ENCODE data around the gene RAPGEF4.
A peak's percentile ranks its signal among the peaks of the same experiment; 100 is the strongest.

RAPGEF4 gene

GRCh38 chr2:172944022-172944793 is 208.6 kb downstream of the RAPGEF4 start:
- DNase-seq (ENCODE audit: low read depth), result peak; percentile 11
- no peak overlapping the region for H3K4me3 ChIP-seq (ENCODE audit: low read length)
- no peak for TF ChIP-seq CTCF (conservative IDR thresholded peaks at IDR 0.05; ENCODE audit: low read length)

- no peak for DNase-seq (ENCODE audit: low read depth)
- no peak overlapping the region for H3K4me3 ChIP-seq (ENCODE audit: low read length)
- no peak for TF ChIP-seq CTCF (conservative IDR thresholded peaks at IDR 0.05; ENCODE audit: low read length)
Observed at GRCh38 chr2:172944794-172945509, 209.3 kb downstream of the RAPGEF4 start.

- TF ChIP-seq CTCF (conservative IDR thresholded peaks at IDR 0.05; ENCODE audit: low read length), result no peak
- no peak for DNase-seq (ENCODE audit: low read depth)
- no peak overlapping the region for H3K4me3 ChIP-seq (ENCODE audit: low read length)
Observed at GRCh38 chr2:172945510-172945850, 209.8 kb downstream of the RAPGEF4 start.

GRCh38 chr2:172947461-172948153 is 212.0 kb downstream of the RAPGEF4 start:
- no peak overlapping the region for H3K4me3 ChIP-seq (ENCODE audit: low read length)
- DNase-seq (ENCODE audit: low read depth), result no peak
- no peak for TF ChIP-seq CTCF (conservative IDR thresholded peaks at IDR 0.05; ENCODE audit: low read length)

GRCh38 chr2:172949522-172949921 is 213.9 kb downstream of the RAPGEF4 start:
- no peak overlapping the region for H3K4me3 ChIP-seq (ENCODE audit: low read length)
- no peak for DNase-seq (ENCODE audit: low read depth)
- TF ChIP-seq CTCF (conservative IDR thresholded peaks at IDR 0.05; ENCODE audit: low read length), result no peak

- no peak overlapping the region for H3K4me3 ChIP-seq (ENCODE audit: low read length)
- DNase-seq (ENCODE audit: low read depth), result no peak
- TF ChIP-seq CTCF (conservative IDR thresholded peaks at IDR 0.05; ENCODE audit: low read length), result no peak
Observed at GRCh38 chr2:172950565-172950964, 214.9 kb downstream of the RAPGEF4 start.
